ENCODE measurements around the gene IL1RAPL2.
"Not testable (repeated sequence)": the region's sequence is repeated elsewhere in the genome, so short reads cannot be mapped to it uniquely, and the experiment has no call there.

- TF ChIP-seq CTCF, POLR2A (IDR thresholded peaks at IDR 0.05): not testable (repeated sequence)
These were observed 1230.9 kb downstream of the IL1RAPL2 start for GRCh38 chrX:105796877-105797276.
